GM19438 (cell line): ENCODE results near the gene SMIM5.

Experiments used
- ATAC-seq: cut with Tn5 transposase; IDR thresholded peaks from one replicate; pipeline ENCODE4 v1.9.1; 2021; ENCODE audit warnings: low read depth; ENCODE audit not compliant: unreplicated experiment

Gene SMIM5

DNA sequence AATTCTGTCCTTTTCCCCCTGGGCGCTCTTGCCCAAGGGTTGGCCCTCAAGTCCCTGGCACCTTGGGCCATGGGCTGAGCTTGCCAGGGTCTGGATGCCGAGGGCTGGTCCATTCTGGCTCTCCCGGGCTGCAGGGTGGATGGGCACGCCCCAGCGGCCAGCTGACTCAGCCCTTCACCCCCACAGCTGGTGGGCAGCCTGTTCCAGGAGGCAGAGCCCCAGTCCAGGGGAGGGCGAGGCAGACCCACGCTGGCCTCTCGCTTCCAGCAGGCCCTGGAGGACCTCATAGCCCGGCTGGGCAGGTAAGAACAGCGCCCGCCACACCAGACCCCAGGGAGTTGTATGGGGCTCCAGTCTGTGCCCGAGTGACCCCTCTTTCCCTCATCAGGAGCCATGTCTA, 30.6 kb upstream of the SMIM5 start:
- no peak for ATAC-seq

DNA sequence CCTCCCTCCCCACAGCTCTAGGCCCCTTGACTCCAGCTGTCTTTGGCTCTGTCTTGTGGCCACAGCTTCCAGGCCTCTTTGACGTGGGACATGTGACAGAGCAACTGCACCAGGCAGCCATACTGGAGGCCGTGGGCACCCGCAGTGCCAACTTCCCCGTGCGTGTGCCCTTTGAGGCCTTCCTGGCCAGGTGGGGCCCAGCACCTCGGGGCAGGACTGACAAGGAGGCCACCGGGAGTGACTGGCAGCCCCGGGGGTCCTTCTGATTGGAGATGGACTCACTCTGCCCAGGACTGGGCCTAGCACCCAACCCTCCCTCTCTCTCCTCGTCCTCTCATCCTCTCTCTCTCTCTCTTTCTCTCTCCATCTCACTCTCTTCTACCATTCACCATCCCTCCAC, 30.1 kb upstream of the SMIM5 start:
- ATAC-seq: no peak

DNA sequence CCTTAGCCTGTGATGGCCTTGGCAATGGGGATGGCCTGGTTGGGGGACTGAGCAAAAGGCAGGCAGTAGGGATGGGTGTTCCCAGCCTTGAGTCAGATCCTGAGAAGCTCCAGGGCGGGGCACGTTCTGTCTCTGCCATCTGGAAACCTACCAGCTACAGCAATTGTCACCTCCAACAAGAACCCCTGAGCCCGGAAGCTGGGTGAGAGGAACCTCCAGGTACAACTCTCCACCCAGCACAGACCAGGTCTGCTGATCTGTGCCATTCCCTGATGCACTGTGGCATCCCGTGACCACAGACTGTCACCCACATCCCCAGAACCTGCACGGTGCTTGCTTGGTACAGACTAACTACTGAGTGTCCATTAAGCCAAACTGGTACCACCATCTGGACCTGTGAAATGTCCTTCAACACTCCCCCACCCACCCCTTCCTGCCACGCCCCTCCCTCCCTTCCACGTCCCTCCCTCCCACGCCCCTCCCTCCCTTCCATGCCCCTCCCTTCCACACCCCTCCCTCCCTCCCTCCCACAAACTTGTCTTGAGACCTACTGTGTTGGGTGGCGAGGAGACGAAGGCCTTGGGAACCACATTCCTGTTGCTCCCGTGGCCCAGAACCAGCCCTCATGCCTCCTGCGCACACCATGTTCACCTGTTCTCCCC, 29.1 kb upstream of the SMIM5 start:
- no peak for ATAC-seq

- no peak for ATAC-seq
Observed at GRCh38 chr17:75605790-75606189, 27.4 kb upstream of the SMIM5 start.

DNA sequence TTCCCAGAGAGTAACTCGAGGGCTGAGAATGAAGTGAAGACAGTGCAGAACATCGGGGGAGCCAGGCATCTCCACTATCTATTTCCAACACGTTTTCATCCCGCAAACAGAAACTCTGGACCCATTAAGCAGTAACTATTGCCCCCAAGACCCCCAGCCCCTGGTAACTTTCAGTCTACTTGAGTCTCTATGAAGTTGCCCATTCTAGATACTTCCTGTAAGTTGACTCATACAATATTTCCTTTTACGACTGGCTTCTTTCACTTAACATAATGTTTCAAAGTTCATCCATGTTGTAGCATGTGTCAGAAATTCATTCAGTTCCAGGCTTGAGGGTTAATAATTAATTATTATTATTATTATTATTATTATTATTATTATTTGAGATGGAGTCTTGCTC, 26.1 kb upstream of the SMIM5 start:
- ATAC-seq: no peak

DNA sequence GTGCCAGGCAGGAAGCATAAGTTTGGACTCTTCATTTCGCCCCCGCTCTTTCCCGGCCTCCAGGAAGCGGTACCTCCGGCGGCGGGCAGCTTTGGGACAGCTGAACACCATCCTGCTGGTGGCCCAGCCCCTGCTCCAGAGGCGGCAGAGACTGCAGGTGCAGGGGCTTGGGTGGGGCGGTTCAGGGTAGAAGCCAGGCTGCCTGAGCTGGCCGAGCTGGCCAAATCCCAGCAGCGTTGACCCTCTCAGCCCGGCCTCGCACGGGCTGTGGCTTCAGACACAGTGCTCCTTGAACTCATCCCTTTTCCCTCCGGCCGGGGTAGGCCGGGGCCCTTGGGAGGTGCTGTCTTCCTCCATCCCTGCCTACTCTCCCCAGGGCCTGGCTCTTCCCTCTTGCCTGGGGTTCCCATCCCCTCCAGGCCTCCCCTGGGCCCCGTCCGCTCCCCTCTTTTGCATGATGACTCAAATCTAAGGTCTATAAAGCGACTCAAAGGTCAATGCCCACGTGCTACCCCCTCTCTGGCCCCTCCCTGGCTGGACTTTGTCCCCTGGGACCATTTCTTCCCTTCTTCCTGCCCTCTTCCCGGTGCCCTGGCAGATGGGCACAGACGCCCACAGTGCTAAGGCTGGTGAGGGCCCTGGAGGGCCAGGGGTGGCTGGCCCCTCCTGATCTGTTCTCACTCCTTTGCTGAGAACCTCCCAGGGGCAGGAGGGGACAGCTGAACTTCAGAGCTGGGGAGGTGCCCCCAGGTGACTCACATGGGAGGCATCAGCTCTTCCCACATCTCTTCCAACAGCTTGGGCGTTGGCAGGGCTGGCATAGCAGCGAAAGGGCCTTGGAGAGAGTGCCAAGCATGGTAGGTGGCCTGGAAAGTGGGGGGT, 22.9 kb upstream of the SMIM5 start:
- no peak for ATAC-seq

GRCh38 chr17:75611851-75612429, 21.3 kb upstream of the SMIM5 start:
- no peak for ATAC-seq

DNA sequence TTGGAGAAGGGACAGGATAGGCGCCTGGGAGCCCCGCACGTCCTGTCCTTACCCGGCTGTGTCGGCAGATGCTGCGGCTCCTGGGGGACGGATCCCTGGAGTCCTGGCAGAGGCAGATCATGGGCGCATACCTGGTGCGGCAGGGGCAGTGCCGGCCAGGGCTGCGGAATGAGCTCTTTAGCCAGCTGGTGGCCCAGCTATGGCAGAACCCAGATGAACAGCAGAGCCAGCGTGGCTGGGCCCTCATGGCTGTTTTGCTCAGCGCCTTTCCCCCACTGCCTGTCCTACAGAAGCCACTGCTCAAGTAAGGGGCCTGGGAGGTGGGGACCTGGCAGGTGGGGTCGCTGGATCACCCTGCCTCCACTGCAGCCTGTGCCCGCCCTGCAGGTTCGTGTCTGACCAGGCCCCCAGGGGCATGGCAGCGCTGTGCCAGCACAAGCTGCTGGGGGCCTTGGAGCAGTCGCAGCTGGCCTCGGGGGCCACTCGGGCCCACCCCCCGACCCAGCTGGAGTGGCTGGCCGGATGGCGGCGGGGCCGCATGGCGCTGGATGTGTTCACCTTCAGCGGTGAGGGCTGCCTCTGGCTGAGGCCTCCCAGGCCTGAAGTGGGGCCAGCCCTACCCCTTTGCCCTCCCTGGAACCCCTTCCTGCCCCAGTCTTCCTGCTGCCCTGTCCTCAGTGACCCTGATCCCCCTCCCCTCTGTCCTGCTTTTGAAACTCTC, 20.2 kb upstream of the SMIM5 start:
- no peak for ATAC-seq

- no peak for ATAC-seq
Observed at GRCh38 chr17:75614006-75614405, 19.2 kb upstream of the SMIM5 start.

- no peak for ATAC-seq
Observed at GRCh38 chr17:75614556-75615270, 18.5 kb upstream of the SMIM5 start.

DNA sequence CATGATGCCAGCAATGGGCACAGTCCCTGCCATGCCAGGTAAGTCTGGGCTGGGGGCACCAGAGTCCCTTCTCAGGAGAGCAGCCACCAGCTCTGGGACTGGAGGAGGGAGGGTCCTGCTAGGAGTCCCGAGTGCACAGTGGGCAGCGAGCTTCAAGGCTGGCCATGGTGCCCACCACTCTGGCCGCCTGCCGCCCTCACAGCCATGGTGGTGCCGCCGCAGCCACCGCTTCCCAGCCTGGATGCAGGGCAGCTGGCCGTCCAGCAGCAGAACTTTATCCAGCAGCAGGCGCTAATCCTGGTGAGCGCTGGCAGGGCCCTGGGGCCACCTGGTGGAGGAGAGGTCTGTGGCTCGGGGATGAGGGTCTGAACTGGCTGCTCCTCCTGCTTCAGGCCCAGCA, 17.9 kb upstream of the SMIM5 start:
- no peak for ATAC-seq

DNA sequence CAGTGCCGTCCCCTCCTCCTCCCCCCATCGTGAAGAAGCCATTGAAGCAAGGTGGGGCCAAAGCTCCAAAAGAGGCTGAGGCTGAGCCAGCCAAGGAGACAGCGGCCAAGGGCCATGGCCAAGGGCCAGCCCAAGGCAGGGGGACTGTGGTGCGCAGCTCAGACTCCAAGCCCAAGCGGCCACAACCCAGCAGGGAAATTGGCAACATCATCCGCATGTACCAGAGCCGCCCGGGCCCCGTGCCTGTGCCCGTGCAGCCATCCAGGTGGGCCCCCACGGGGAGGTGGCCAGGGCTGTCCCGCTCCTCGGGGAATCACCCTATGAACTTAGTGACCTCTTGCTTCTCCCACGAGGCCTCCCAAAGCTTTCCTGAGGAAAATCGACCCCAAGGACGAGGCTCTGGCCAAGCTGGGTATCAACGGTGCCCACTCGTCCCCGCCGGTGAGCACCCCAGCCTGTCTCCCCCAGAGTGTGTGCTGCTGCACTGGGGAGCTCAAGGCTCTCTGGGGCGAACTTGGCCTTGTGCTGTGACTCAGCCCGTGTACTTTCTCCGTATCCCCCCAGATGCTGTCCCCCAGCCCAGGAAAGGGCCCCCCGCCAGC, 16.6 kb upstream of the SMIM5 start:
- no peak for ATAC-seq

DNA sequence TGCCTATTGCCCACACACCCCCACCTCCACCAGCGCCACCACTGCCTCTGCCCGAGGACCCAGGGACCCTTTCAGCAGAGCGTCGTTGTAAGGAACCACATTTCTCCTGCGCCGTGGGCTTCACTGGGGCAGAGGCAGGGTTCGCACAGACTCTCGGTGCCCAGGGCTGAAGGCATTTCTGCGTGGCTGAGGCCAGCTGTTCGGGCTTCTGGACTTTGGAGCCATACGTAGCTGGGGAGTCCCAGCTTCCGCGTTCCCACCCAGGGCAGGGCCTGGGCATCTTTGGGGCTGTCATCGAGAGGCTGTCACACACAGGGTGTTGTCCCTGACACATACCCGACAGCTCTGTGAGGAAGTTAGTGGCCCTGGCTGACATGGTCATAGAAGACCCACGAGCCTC, 16.0 kb upstream of the SMIM5 start:
- no peak for ATAC-seq

- ATAC-seq: no peak
Observed at GRCh38 chr17:75617675-75618074, 15.6 kb upstream of the SMIM5 start.

- no peak for ATAC-seq
Observed at GRCh38 chr17:75619506-75620431, 13.5 kb upstream of the SMIM5 start.

DNA sequence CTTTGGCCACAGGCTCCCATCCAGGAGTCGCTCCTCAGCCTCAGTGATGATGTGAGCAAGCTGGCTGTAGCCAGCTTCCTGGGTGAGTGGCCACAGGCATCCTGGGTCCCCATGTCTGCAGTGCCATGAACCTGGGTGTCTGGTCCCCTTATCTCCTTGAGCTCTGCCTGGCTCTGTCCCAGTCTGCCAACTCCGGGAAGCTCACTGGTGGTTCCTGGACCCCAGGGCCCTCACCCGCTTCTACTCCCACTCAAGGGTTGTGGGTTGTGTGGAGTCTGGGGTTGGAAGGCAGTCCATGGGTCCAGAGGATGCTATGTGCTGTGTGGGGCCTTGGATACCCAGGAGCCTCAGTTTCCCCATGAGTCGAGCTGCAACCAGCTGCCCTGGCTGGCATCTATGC, 11.7 kb upstream of the SMIM5 start:
- no peak for ATAC-seq

- ATAC-seq: no peak
Observed at GRCh38 chr17:75622076-75622475, 11.2 kb upstream of the SMIM5 start.

GRCh38 chr17:75622771-75623273, 10.4 kb upstream of the SMIM5 start:
- ATAC-seq: no peak

GRCh38 chr17:75623386-75623785, 9.8 kb upstream of the SMIM5 start:
- no peak for ATAC-seq
